GM19099 (cell line): ENCODE data around the gene FHOD1.
A peak's percentile ranks its signal among the peaks of the same experiment; 100 is the strongest.

ENCODE experiments used
- POLR2A ChIP-seq: IDR thresholded peaks from 3 replicates; pipeline ENCODE4 v1.6.1; 2011; ENCODE audit warnings: low read depth; ENCODE audit not compliant: insufficient read length; ENCODE audit errors: extremely low read depth

FHOD1 gene

GRCh38 chr16:67235816-67236562 is 11.3 kb downstream of the FHOD1 start:
- TF ChIP-seq POLR2A, result no peak

DNA sequence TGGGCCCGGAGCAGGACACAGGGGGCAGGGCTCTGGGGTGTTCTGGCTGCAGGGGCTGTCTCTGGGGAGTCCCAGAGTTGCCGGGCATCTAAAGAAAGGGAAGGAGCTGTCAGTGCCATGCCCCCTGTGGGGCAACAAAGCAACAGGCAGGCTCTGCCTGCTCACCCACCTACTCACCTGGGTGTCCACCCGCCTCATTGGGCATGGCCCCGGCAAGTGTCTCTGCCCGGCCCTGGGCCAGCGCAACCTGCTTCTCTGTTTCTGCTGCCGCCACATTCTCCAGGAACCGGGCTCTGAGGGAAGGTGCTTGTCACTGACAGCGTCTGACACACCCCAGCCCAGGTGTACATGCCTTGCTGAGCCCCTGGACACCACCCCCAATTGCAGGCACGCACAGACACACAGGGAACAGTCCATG is 13.1 kb downstream of the FHOD1 start:
- no peak for TF ChIP-seq POLR2A

- no peak for TF ChIP-seq POLR2A
Observed at GRCh38 chr16:67233596-67233995, 13.7 kb downstream of the FHOD1 start.

DNA sequence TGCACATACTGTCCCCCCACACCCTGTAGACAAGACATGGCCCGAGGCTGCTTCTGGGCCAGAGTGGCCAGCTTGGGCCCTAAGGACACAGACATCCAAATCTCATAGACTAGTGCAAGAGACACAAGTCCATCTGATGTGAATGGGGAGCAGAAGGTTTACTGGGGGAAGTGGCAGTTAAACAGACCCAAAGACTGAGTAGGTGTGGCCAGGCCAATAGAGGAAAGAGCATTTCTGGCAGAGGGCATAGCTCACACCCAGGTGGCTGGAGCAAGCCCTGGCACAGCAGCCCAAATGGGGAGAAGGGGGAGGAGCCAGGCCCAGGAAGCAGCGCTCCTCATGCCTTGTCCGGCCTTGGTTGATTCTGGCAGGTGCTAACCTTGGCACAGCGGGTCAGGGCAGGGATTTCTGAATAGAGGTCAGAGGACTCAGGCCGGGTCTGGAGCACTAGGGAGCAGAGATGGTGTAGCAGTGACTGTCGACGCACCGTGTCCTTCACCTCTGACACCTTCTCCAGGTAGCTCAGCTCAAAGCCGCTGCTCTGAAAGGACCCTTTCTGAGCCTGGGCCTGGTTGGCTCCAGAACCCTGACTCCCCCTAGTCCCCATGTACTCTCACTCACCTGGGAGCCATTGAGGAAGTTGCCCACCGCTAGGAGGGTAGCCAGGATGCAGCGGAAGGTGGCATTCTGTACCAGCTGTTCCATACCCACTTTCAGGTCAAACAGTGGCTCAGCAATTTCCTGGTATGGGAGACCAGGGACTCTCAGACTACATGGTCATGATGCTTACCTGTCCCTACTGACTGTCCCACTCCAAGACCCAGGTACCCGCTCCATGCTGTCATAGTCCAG is 16.2 kb downstream of the FHOD1 start:
- peak; percentile 19 for TF ChIP-seq POLR2A

DNA sequence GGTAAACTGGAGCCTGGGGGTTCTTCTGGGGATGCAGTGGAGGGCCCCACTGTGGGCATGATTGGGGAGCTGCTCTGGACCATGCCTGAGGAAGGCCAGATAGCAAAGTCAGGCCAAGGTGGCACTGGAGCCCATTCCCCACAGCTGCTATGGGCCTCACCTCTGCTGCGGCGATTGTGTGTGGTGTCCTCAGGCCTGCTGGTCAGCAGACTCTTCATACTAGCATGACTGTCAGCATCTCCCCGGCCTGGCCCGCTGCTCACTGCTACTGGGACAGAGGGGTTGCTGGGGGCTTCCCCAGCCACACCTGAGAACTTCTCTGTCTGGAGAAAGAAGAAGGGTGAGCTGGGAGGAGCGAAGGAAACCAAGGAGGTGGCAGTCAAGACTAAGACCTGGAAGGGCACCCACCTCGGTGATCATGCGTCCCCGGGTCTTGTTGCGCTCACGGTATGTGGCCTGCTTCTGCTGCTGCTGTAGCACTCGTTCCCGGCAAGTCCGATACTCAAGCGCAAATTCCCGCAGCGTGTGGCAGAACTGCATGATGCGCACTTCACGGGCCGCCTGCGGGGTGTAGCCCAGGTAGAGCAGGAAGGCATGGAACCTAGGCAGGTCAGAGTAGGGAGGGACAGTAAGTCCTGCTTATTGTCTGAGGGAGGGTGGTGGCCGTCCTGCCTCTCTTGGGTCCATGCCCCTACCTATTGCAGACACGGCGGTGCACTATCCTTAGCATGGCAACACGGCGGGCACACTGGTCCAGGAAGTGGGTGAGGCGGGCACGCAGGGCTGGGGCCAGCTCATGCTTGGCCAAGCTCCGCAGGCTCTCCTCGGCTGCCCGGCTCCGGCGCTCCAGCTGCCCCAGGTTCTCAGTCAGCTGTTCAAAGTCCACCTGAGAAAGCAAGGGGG is 17.1 kb downstream of the FHOD1 start:
- no peak for TF ChIP-seq POLR2A

DNA sequence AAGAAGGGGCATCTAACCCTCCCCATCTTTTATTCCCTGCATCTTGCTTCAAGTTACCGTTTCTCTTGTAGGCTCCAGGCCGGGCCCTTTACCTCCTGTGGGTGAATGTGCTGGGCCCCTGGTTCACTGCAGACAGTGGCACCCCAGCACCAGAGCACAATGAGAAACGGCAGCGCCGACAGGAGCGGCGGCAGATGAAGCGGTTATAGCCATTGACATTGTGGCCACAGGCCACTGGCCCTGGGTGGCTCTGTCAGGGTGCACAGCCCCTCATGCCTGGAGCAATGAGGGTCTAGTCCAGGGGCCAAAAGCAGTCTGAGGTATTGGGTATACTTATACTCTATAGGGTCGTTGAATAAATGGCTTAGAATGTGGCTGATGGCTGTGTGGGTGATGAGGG is 18.4 kb downstream of the FHOD1 start:
- TF ChIP-seq POLR2A, result no peak

DNA sequence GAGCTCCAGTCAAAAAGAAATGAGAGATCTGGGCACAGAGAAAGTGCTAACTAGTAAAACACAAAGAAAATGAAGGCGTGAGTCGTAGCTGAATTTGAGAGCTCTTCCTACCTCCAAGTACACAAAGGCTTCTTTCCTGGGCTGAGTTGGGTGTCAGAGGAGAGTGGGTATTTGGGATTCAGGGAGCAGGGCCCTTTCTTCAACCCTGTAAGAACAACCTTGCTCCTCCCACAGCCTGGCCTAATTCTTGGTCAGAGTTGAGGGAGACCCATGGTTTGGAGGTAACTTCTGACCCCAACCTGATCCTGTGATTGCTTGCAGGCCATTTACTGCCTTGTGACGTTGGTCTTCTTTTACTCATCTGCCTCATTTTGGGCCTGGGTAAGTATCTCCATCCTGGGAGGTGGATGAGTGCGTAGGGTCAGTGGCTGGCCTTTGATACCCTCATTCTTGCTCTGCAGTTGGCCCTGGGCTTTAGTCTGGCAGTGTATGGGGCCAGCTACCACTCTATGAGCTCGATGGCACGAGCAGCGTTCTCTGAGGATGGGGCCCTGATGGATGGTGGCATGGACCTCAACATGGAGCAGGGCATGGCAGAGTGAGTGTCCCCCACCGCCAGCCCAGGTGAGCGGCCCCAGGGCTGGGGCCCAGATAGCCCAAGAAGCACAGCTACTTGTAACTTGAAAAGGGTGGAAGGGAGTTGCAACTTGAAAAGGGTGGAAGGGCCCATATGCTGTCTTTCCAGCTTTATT is 19.1 kb downstream of the FHOD1 start:
- no peak for TF ChIP-seq POLR2A

DNA sequence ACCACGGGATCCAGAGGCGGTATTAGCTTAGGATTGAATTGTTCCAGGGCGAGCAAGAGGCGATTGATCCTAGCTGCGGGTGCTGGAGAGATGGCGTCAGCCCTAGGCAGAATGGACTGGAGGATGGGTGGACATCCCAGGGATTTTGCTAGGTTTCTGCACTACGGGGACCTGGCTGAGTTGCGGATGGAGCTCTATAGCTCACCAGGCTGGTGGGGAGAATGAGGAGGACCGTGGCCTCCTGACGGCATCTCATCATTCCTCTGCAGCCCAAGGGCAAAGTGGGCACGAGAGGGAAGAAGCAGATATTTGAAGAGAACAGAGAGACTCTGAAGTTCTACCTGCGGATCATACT is 19.7 kb downstream of the FHOD1 start:
- no peak for TF ChIP-seq POLR2A

- peak; percentile 76 for TF ChIP-seq POLR2A
Observed at GRCh38 chr16:67226804-67227566, 20.3 kb downstream of the FHOD1 start, which contains the start of gene TMEM208. TMEM208 (plus strand) TSS chr16:67227130; CDS start chr16:67227219, 89 bp downstream.

DNA sequence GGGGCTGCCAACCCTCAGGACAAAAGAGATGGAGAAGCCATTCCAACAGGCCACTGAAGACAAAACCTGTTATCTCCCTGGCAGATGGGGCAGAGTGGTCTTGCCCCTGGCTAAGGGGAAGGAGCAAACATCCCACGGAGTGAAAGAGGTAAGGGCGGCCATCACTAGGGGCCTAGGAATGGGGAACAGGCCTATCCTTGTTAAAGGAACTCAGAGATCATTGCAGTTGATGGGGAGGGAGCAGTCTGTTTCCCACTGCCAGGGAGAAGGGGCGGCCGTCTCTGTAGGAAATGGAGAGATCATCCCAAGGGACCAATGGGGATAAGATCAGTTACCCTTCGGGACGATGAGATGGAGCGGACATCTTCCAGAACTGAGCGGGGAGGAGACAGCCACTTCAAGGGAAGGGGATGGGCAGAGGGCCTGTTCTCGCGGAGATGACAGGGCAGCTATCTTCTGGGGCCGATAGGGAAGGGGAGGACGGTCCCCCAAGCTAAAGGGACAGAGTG is 20.9 kb downstream of the FHOD1 start:
- TF ChIP-seq POLR2A, result no peak

GRCh38 chr16:67223992-67224391 is 23.3 kb downstream of the FHOD1 start:
- no peak for TF ChIP-seq POLR2A

- TF ChIP-seq POLR2A, result no peak
Observed at GRCh38 chr16:67216612-67217490, 30.4 kb downstream of the FHOD1 start.
